Measurements from ENCODE around the gene CSNK1D. TPM values are rescaled to one million over a fixed set of nuclear protein-coding genes. Genes with fewer than 3 reads are reported as not detected.

Gene CSNK1D
- total and polyA plus RNA-seq, 4 experiments from 2014 or later = 31.6 to 182 (median 129) TPM

GRCh38 chr17:82278786-82279391, 5.4 kb upstream of the CSNK1D start:
- intact Hi-C loops (cut with micrococcal nuclease) = no loop called here
- DNase-seq = no peak
- POLR2A ChIA-PET (ENCODE audit: partially characterized antibody) = no interaction called here

GRCh38 chr17:82278308-82278707, 4.8 kb upstream of the CSNK1D start:
- H3K4me1 Mint-ChIP-seq = peaks cover 8 to 23% (median 13%) of the 10 kb centered on the region in 4 donors
- POLR2A ChIA-PET (ENCODE audit: partially characterized antibody) = no interaction called here
- intact Hi-C loops (cut with micrococcal nuclease) = no loop called here
- H3K9me3 Mint-ChIP-seq = no peaks in the 10 kb centered on the region
- Histone ChIP-seq H3K4me1 (ENCODE audit: insufficient read depth, low read length) (peaks cover 32% of the 10 kb centered on the region), H3K4me3 (ENCODE audit: low read length in 2 of 2) (no peak overlapping the region), H3K9me3 (ENCODE audit: control insufficient read depth in 1 of 2, low read length in 2 of 2) (no peaks in the 10 kb centered on the region), H3K27me3 (ENCODE audit: insufficient read depth, low read length) (no peaks in the 10 kb centered on the region), H3K27ac (ENCODE audit: low read depth, low read length) (no peak overlapping the region), H3K36me3 (ENCODE audit: insufficient read depth, low read length) (no peaks in the 10 kb centered on the region)
- no peaks in the 10 kb centered on the region for H3K27me3 Mint-ChIP-seq
- H3K4me3 Mint-ChIP-seq = no peak overlapping the region
- DNase-seq = no peak
- H3K36me3 Mint-ChIP-seq = peaks cover 0 to 2% of the 10 kb centered on the region in 2 donors
- CTCF ChIA-PET (ENCODE audit: partially characterized antibody) = no interaction called here
- H3K27ac Mint-ChIP-seq = no peak overlapping the region

More at GRCh38 chr17:82278786-82279391, 5.4 kb upstream of the CSNK1D start:
- Histone ChIP-seq H3K27me3 (ENCODE audit: insufficient read depth, low read length) (no peaks in the 10 kb centered on the region), H3K4me3 (ENCODE audit: low read length in 2 of 2) (no peak overlapping the region), H3K4me1 (ENCODE audit: insufficient read depth, low read length) (peaks cover 28% of the 10 kb centered on the region), H3K36me3 (ENCODE audit: insufficient read depth, low read length) (no peaks in the 10 kb centered on the region), H3K27ac (ENCODE audit: low read depth, low read length) (no peak overlapping the region), H3K9me3 (ENCODE audit: control insufficient read depth in 1 of 2, low read length in 2 of 2) (no peaks in the 10 kb centered on the region)
- CTCF ChIA-PET (ENCODE audit: partially characterized antibody) = no interaction called here
- Mint-ChIP-seq H3K4me3 (no peak overlapping the region), H3K9me3 (no peaks in the 10 kb centered on the region), H3K4me1 (peaks cover 8 to 21% (median 11%) of the 10 kb centered on the region in 4 donors), H3K36me3 (no peaks in the 10 kb centered on the region), H3K27me3 (no peaks in the 10 kb centered on the region), H3K27ac (no peak overlapping the region)

DNA sequence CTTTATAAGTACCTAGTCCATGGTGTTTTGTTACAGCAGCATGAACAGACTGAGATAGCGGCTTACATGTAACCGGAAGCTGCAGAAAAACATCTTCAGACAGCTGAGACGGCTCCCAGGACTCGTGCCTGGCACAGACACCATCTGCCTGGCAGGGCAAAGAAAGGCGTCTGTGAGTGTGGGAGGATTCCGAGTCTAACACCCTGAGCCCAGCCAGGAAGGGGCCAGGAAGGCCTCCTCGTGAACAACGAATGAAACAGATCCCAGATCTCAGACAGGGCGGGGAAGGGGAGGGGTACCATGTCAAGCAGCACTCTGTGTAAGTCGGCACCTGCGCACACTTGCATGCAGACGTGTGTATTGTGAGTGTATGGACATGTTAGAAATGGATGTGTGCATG, 4.4 kb upstream of the CSNK1D start:
- no peaks in the 10 kb centered on the region for H3K27me3 ChIP-seq (ENCODE audit: insufficient read depth, low read length)
- no peaks in the 10 kb centered on the region for H3K9me3 ChIP-seq (ENCODE audit: control insufficient read depth in 1 of 2, low read length in 2 of 2)
- intact Hi-C loops (cut with micrococcal nuclease) = no loop called here
- DNase-seq = no peak
- H3K4me3 ChIP-seq (ENCODE audit: low read length in 2 of 2) = no peak overlapping the region
- H3K4me1 ChIP-seq (ENCODE audit: insufficient read depth, low read length) = peaks cover 31% of the 10 kb centered on the region
- Mint-ChIP-seq H3K4me1 (peaks cover 8 to 23% (median 14%) of the 10 kb centered on the region in 4 donors), H3K4me3 (peak overlapping the region in 1 of 8 donors; percentile 21), H3K9me3 (no peaks in the 10 kb centered on the region), H3K27me3 (no peaks in the 10 kb centered on the region), H3K27ac (no peak overlapping the region), H3K36me3 (peaks cover 0 to 2% of the 10 kb centered on the region in 2 donors)
- ChIA-PET CTCF (ENCODE audit: partially characterized antibody) (no interaction called here), POLR2A (ENCODE audit: partially characterized antibody) (no interaction called here)
- no peaks in the 10 kb centered on the region for H3K36me3 ChIP-seq (ENCODE audit: insufficient read depth, low read length)
- H3K27ac ChIP-seq (ENCODE audit: low read depth, low read length) = no peak overlapping the region

GRCh38 chr17:82276938-82277337, 3.4 kb upstream of the CSNK1D start:
- CTCF ChIA-PET (ENCODE audit: partially characterized antibody) = interaction anchor here (1.7 kb wide), 1 partner anchor 24 kb away, joined by 4 read pairs; no protein-coding TSS in a partner anchor
- no peaks in the 10 kb centered on the region for H3K27me3 Mint-ChIP-seq
- peak overlapping the region in 1 of 7 donors; percentile 46 for H3K27ac Mint-ChIP-seq

DNA sequence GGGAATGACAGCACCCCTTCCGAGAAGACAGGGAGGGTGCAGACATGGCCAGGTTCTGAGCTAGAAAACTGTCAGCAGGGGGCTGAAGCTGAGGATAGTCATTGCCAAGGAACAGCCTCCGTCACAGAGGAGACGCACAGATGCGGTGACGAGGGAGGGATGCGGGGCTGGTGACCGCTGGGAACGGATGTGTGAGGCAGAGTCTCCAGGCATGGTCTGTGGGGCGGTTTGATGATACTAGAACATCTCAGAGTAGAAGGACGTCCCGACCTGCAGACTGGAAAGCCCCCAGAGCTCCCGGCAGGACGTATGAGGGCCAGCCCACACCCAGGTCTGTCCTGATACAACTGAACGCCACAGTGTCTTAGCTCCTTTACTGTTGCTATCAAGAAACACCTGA, 1.8 kb upstream of the CSNK1D start:
- intact Hi-C loops (cut with micrococcal nuclease) = no loop called here
- H3K4me3 Mint-ChIP-seq = peak overlapping the region in 1 of 8 donors; percentile 36
- Histone ChIP-seq H3K27me3 (ENCODE audit: insufficient read depth, low read length) (no peaks in the 10 kb centered on the region), H3K9me3 (ENCODE audit: control insufficient read depth in 1 of 2, low read length in 2 of 2) (no peaks in the 10 kb centered on the region), H3K4me3 (ENCODE audit: low read length in 2 of 2) (no peak overlapping the region), H3K36me3 (ENCODE audit: insufficient read depth, low read length) (peaks cover 13% of the 10 kb centered on the region), H3K4me1 (ENCODE audit: insufficient read depth, low read length) (peaks cover 32% of the 10 kb centered on the region), H3K27ac (ENCODE audit: low read depth, low read length) (no peak overlapping the region)
- no peaks in the 10 kb centered on the region for H3K9me3 Mint-ChIP-seq
- ChIA-PET POLR2A (ENCODE audit: partially characterized antibody) (interaction anchor here (3.7 to 4.4 kb wide), 2 partner anchors 17 to 22 kb away, joined by 43 to 56 read pairs; no protein-coding TSS in a partner anchor), CTCF (ENCODE audit: partially characterized antibody) (interaction anchor here (1.2 kb wide), 1 partner anchor 39 kb away, joined by 3 read pairs; no protein-coding TSS in a partner anchor)
- peak overlapping the region in 1 of 7 donors; percentile 67 for H3K27ac Mint-ChIP-seq
- H3K36me3 Mint-ChIP-seq = peaks cover 10 to 23% of the 10 kb centered on the region in 2 donors
- H3K4me1 Mint-ChIP-seq = peaks cover 17 to 35% (median 25%) of the 10 kb centered on the region in 4 donors
- H3K27me3 Mint-ChIP-seq = no peaks in the 10 kb centered on the region
- DNase-seq = no peak

More at GRCh38 chr17:82276938-82277337, 3.4 kb upstream of the CSNK1D start:
- peaks cover under 1% of the 10 kb centered on the region for H3K36me3 ChIP-seq (ENCODE audit: insufficient read depth, low read length)
- POLR2A ChIA-PET (ENCODE audit: partially characterized antibody) = interaction anchor here (1.0 to 4.4 kb wide), 2 partner anchors 15 to 21 kb away, joined by 3 to 43 read pairs; no protein-coding TSS in a partner anchor
- no peak overlapping the region for H3K27ac ChIP-seq (ENCODE audit: low read depth, low read length)
- no peaks in the 10 kb centered on the region for H3K27me3 ChIP-seq (ENCODE audit: insufficient read depth, low read length)
- no peak overlapping the region for H3K4me3 ChIP-seq (ENCODE audit: low read length in 2 of 2)
- Mint-ChIP-seq H3K36me3 (peaks cover 5 to 8% of the 10 kb centered on the region in 2 donors), H3K9me3 (no peaks in the 10 kb centered on the region), H3K4me3 (no peak overlapping the region), H3K4me1 (peaks cover 14 to 30% (median 21%) of the 10 kb centered on the region in 4 donors)
- no peak for DNase-seq
- no peaks in the 10 kb centered on the region for H3K9me3 ChIP-seq (ENCODE audit: control insufficient read depth in 1 of 2, low read length in 2 of 2)
- intact Hi-C loops (cut with micrococcal nuclease) = no loop called here
- H3K4me1 ChIP-seq (ENCODE audit: insufficient read depth, low read length) = peaks cover 29% of the 10 kb centered on the region

GRCh38 chr17:82274134-82275020, 877 bp upstream of the CSNK1D start:
- peaks cover 41% of the 10 kb centered on the region for H3K4me1 ChIP-seq (ENCODE audit: insufficient read depth, low read length)
- Mint-ChIP-seq H3K4me1 (peaks cover 25 to 44% (median 34%) of the 10 kb centered on the region in 4 donors), H3K36me3 (peaks cover 16 to 31% of the 10 kb centered on the region in 2 donors), H3K9me3 (no peaks in the 10 kb centered on the region), H3K4me3 (peak overlapping the region; percentile 13 to 95 (median 49)), H3K27ac (peak overlapping the region in 6 of 7 donors; percentile 30 to 99 (median 94)), H3K27me3 (no peaks in the 10 kb centered on the region)
- intact Hi-C loops (cut with micrococcal nuclease) = no loop called here
- no peaks in the 10 kb centered on the region for H3K9me3 ChIP-seq (ENCODE audit: control insufficient read depth in 1 of 2, low read length in 2 of 2)
- H3K36me3 ChIP-seq (ENCODE audit: insufficient read depth, low read length) = peaks cover 21% of the 10 kb centered on the region
- H3K27me3 ChIP-seq (ENCODE audit: insufficient read depth, low read length) = no peaks in the 10 kb centered on the region
- peak overlapping the region in 1 of 2 donors; percentile 76 for H3K4me3 ChIP-seq (ENCODE audit: low read length in 2 of 2)
- CTCF ChIA-PET (ENCODE audit: partially characterized antibody) = interaction anchor here (1.2 kb wide), 1 partner anchor 38 kb away, joined by 3 read pairs; no protein-coding TSS in a partner anchor
- peak overlapping the region; percentile 80 for H3K27ac ChIP-seq (ENCODE audit: low read depth, low read length)
- POLR2A ChIA-PET (ENCODE audit: partially characterized antibody) = interaction anchor here (0.7 to 4.4 kb wide), 12 partner anchors 9 to 145 kb away, joined by 3 to 56 read pairs (median 5); partner anchors contain the start of genes CD7 and OGFOD3
- DNase-seq = no peak
